Measurements from ENCODE around the gene AGAP1.
A peak's percentile ranks its signal among the peaks of the same experiment; 100 is the strongest.
"Not testable (repeated sequence)": the region's sequence is repeated elsewhere in the genome, so short reads cannot be mapped to it uniquely, and the experiment has no call there.

AGAP1 gene

GRCh38 chr2:235592430-235592829 lies 98.6 kb downstream of the AGAP1 start:
- DNase-seq (ENCODE audit: low spot score) = no peak

- no peak for DNase-seq (ENCODE audit: low spot score)
These were observed 99.0 kb downstream of the AGAP1 start for GRCh38 chr2:235592836-235593235.

GRCh38 chr2:235594041-235594440 lies 100.2 kb downstream of the AGAP1 start:
- DNase-seq (ENCODE audit: low spot score) = peak; percentile 45

- DNase-seq (ENCODE audit: low spot score) = no peak
These were observed 101.1 kb downstream of the AGAP1 start for GRCh38 chr2:235594964-235595363.

- DNase-seq (ENCODE audit: low spot score) = peak; percentile 74
These were observed 101.7 kb downstream of the AGAP1 start for GRCh38 chr2:235595422-235596010.

- no peak for DNase-seq (ENCODE audit: low spot score)
These were observed 102.4 kb downstream of the AGAP1 start for GRCh38 chr2:235596272-235596671.

GRCh38 chr2:235597081-235597615 lies 103.3 kb downstream of the AGAP1 start:
- DNase-seq (ENCODE audit: low spot score) = no peak

- DNase-seq (ENCODE audit: low spot score) = no peak
These were observed 104.2 kb downstream of the AGAP1 start for GRCh38 chr2:235598026-235598425.

GRCh38 chr2:235598532-235599531 lies 105.0 kb downstream of the AGAP1 start:
- no peak for DNase-seq (ENCODE audit: low spot score)

- no peak for DNase-seq (ENCODE audit: low spot score)
These were observed 105.9 kb downstream of the AGAP1 start for GRCh38 chr2:235599596-235600338.

- no peak for DNase-seq (ENCODE audit: low spot score)
These were observed 106.6 kb downstream of the AGAP1 start for GRCh38 chr2:235600406-235600805.

- no peak for DNase-seq (ENCODE audit: low spot score)
These were observed 107.1 kb downstream of the AGAP1 start for GRCh38 chr2:235600926-235601325.

- no peak for DNase-seq (ENCODE audit: low spot score)
These were observed 108.3 kb downstream of the AGAP1 start for GRCh38 chr2:235601960-235602704.

GRCh38 chr2:235602971-235603370 lies 109.1 kb downstream of the AGAP1 start:
- not testable (repeated sequence) for DNase-seq (ENCODE audit: low spot score)

- no peak for DNase-seq (ENCODE audit: low spot score)
These were observed 109.8 kb downstream of the AGAP1 start for GRCh38 chr2:235603659-235604058.

GRCh38 chr2:235605312-235606003 lies 111.6 kb downstream of the AGAP1 start:
- peak; percentile 90 for DNase-seq (ENCODE audit: low spot score)

GRCh38 chr2:235606004-235606715 lies 112.3 kb downstream of the AGAP1 start:
- no peak for DNase-seq (ENCODE audit: low spot score)

- no peak for DNase-seq (ENCODE audit: low spot score)
These were observed 113.8 kb downstream of the AGAP1 start for GRCh38 chr2:235607546-235608199.

GRCh38 chr2:235608200-235608887 lies 114.5 kb downstream of the AGAP1 start:
- no peak for DNase-seq (ENCODE audit: low spot score)

Measured in hepatic stellate cell (primary cell).